Placental epithelial cell (primary cell): ENCODE results near the gene POLD1. TPM values are rescaled to one million over a fixed set of nuclear protein-coding genes. Genes with fewer than 3 reads are reported as not detected.

Experiments used
- total RNA-seq: library from RNA; depleted of rRNA; stranded (reverse); fragments of >200 nt; gene quantifications from 2 replicates; pipeline ENCODE4 v1.2.3, GENCODE V29; 2012

The POLD1 gene
- total RNA-seq = 37.8 and 45.5 TPM in 2 replicates

GRCh38 chr19:50383852-50384684, at the start of gene POLD1:
POLD1 (plus strand) TSS chr19:50384347; CDS start chr19:50398852, 14,505 bp downstream.

GRCh38 chr19:50365434-50366306, 18.5 kb upstream of the POLD1 start, which contains the start of gene NAPSA:
NAPSA (minus strand) TSS chr19:50365639; CDS start chr19:50365621, 18 bp downstream.

GRCh38 chr19:50376166-50377050, 7.7 kb upstream of the POLD1 start, which contains the start of gene NR1H2:
NR1H2 (plus strand) TSS chr19:50376457; CDS start chr19:50377606, 1,149 bp downstream.

GRCh38 chr19:50418176-50419021, 34.3 kb downstream of the POLD1 start, which contains the start of gene SPIB:
SPIB (plus strand) TSS chr19:50418938; CDS start chr19:50418963, 25 bp downstream.

GRCh38 chr19:50432221-50433028, 48.3 kb downstream of the POLD1 start, which contains the start of gene MYBPC2:
MYBPC2 (plus strand) TSS chr19:50432892; CDS start chr19:50432954, 62 bp downstream.

Other genes with a start within 250 kb of the POLD1 start
- 0.39 TPM in 1 of 2 replicates, not detected in the other for gene IZUMO2, start 221.1 kb upstream of the POLD1 start, total RNA-seq
- gene MYH14, start 180.7 kb upstream of the POLD1 start, total RNA-seq = 23.2 and 30.6 TPM in 2 replicates
- gene KCNC3, start 55.0 kb upstream of the POLD1 start, total RNA-seq = 2.4 and 3.9 TPM in 2 replicates
- gene NAPSA, start 18.7 kb upstream of the POLD1 start, total RNA-seq = under 0.01 and 0.39 TPM in 2 replicates
- 63.3 and 65.6 TPM in 2 replicates for gene NR1H2, start 7.9 kb upstream of the POLD1 start, total RNA-seq
- gene SPIB, start 34.6 kb downstream of the POLD1 start, total RNA-seq = 0.11 TPM in 1 of 2 replicates, not detected in the other
- gene MYBPC2, start 48.5 kb downstream of the POLD1 start, total RNA-seq = under 0.01 TPM in 1 of 2 replicates, not detected in the other
- gene EMC10, start 92.2 kb downstream of the POLD1 start, total RNA-seq = 45.1 and 103 TPM in 2 replicates
- gene GARIN5A, start 92.5 kb downstream of the POLD1 start, total RNA-seq = 1.2 and 1.6 TPM in 2 replicates
- gene JOSD2, start 126.8 kb downstream of the POLD1 start, total RNA-seq = 37.5 and 53.0 TPM in 2 replicates
- gene ASPDH, start 129.6 kb downstream of the POLD1 start, total RNA-seq = not detected in 2 replicates
- gene LRRC4B, start 184.1 kb downstream of the POLD1 start, total RNA-seq = not detected in 2 replicates